Mesothelial cell of epicardium (in vitro differentiated cells): ENCODE results near the gene NSG2. TPM values are rescaled to one million over a fixed set of nuclear protein-coding genes. Genes with fewer than 3 reads are reported as not detected.
"Not testable (repeated sequence)": the region's sequence is repeated elsewhere in the genome, so short reads cannot be mapped to it uniquely, and the experiment has no call there.

ENCODE experiments used
- DNase-seq, 2 experiments: peaks; one replicate each; pipeline ENCODE4 v3.0.0; 2021; ENCODE audit warnings: low spot score in 2 of 2; ENCODE audit not compliant: unreplicated experiment in 2 of 2
- H3K27ac Mint-ChIP-seq: 2 replicates; pipeline ENCODE4 v1.8.0; 2021; ENCODE audit warnings: mixed read lengths
- H3K27me3 Mint-ChIP-seq: 2 replicates; pipeline ENCODE4 v1.8.0; 2021; ENCODE audit warnings: low read depth, mixed read lengths
- H3K36me3 Mint-ChIP-seq: 2 replicates; pipeline ENCODE4 v1.8.0; 2021; ENCODE audit warnings: mixed read lengths
- H3K4me1 Mint-ChIP-seq: 2 replicates; pipeline ENCODE4 v1.8.0; 2021; ENCODE audit warnings: mixed read lengths
- H3K4me3 Mint-ChIP-seq: 2 replicates; pipeline ENCODE4 v1.8.0; 2021; ENCODE audit warnings: mild to moderate bottlenecking, moderate library complexity, mixed read lengths
- H3K9me3 Mint-ChIP-seq: 2 replicates; pipeline ENCODE4 v1.8.0; 2021; ENCODE audit warnings: mixed read lengths
- CTCF ChIP-seq: fragments of 200-600 bp; sonication (generic); IDR thresholded peaks from one replicate; pipeline ENCODE4 v1.5.0; 2021; ENCODE audit warnings: antibody characterized with exemption; ENCODE audit not compliant: unreplicated experiment
- total RNA-seq: library from RNA; stranded (reverse); gene quantifications from 3 replicates; pipeline ENCODE4 v1.2.1, GENCODE V29; 2021

NSG2 gene
- total RNA-seq, 1 donor from 2014 or later = not detected

DNA sequence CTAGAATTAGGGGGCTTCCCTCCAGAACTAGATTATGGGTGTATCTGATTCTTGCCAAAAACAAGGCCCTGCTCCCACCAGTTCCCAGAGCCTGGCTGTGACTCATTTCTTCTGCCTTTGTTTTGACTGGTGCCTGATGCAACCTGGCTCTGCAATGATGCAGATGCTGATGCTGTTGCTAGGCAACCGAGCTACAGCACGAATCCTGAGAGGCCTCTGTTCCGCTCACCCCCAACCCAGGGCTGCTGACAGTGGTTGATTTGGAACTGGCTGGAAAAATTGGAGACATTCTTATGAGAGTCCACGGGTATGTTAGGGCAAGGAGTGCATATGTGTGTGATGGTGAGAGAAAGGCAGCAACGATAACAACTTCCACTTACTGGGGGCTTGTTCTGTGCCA, 100.3 kb downstream of the NSG2 start:
- no peak overlapping the region for H3K4me3 Mint-ChIP-seq
- no peak for TF ChIP-seq CTCF
- no peaks in the 10 kb centered on the region for H3K4me1 Mint-ChIP-seq
- H3K9me3 Mint-ChIP-seq = no peaks in the 10 kb centered on the region
- H3K27me3 Mint-ChIP-seq = peaks cover 77% of the 10 kb centered on the region
- no peak for DNase-seq
- H3K36me3 Mint-ChIP-seq = no peaks in the 10 kb centered on the region
- H3K27ac Mint-ChIP-seq = no peak overlapping the region

DNA sequence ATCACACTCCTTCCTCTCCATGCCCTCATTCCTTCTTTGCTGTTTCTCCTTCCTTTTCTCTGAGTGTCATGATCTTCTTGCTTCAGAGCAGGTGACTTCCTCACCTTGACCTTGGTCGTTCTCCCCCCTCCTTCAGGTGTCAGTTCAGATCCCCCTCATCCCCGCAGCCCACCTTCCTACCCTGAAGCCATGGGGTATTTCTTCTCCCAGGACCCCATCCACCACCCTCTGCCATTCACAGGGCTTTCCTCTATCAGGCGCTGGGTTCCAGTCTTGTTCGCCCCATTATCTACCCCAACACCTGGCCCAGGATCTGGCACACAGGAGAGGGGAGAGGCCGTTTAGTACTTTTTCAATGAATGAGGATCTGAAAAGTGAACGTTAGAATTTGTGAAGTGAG, 101.0 kb downstream of the NSG2 start:
- H3K27me3 Mint-ChIP-seq = peaks cover 78% of the 10 kb centered on the region
- H3K4me3 Mint-ChIP-seq = no peak overlapping the region
- no peak overlapping the region for H3K27ac Mint-ChIP-seq

DNA sequence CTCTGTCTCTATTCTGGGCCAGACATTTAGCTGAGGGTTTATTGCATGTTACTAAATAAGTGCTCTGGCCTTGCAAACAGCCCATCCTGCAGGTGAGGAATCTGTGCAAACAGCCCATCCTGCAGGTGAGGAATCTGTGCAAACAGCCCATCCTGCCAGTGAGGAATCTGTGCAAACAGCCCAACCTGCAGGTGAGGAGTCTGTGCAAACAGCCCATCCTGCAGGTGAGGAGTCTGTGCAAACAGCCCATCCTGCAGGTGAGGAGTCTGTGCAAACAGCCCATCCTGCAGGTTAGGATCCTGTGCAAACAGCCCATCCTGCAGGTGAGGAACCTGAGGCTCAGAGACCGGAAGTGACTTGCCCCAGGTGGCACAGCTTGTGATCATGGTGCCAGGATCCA, 101.5 kb downstream of the NSG2 start:
- H3K36me3 Mint-ChIP-seq, H3K27ac Mint-ChIP-seq, DNase-seq, H3K4me1 Mint-ChIP-seq, H3K4me3 Mint-ChIP-seq, H3K9me3 Mint-ChIP-seq: not testable (repeated sequence)
- peaks cover 77% of the 10 kb centered on the region for H3K27me3 Mint-ChIP-seq

More for the DNA sequence above, 101.0 kb downstream of the NSG2 start:
- H3K36me3 Mint-ChIP-seq = no peaks in the 10 kb centered on the region
- no peak for TF ChIP-seq CTCF
- DNase-seq = no peak
- H3K4me1 Mint-ChIP-seq = no peaks in the 10 kb centered on the region
- no peaks in the 10 kb centered on the region for H3K9me3 Mint-ChIP-seq

- no peak for DNase-seq
- Mint-ChIP-seq H3K36me3 (no peaks in the 10 kb centered on the region), H3K4me3 (no peak overlapping the region), H3K4me1 (no peaks in the 10 kb centered on the region), H3K27me3 (peaks cover 76% of the 10 kb centered on the region), H3K9me3 (no peaks in the 10 kb centered on the region), H3K27ac (no peak overlapping the region)
- TF ChIP-seq CTCF = no peak
These were observed 102.0 kb downstream of the NSG2 start for GRCh38 chr5:174147551-174147950.

DNA sequence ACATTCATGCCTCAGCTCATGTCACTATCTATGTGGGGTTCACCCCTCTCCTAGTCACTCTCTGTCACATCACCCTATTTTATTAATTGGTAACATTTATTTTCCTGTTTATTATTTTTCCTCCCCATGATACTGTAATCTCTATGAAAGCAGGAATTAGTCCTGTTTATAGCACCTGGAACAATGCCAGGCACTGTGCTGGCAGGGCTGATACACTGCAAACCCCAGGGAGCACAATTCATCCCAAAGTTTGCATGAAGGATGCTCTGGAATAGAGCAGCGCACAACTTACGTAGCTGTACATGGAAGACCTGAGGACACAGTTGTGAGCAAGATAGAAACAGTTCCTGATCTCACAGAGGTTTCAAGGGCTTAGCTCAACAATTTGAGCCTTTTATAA, 103.2 kb downstream of the NSG2 start:
- no peak overlapping the region for H3K27ac Mint-ChIP-seq
- no peak overlapping the region for H3K4me3 Mint-ChIP-seq
- DNase-seq = no peak
- peaks cover 72% of the 10 kb centered on the region for H3K27me3 Mint-ChIP-seq
- H3K36me3 Mint-ChIP-seq = no peaks in the 10 kb centered on the region
- TF ChIP-seq CTCF = no peak
- H3K4me1 Mint-ChIP-seq = no peaks in the 10 kb centered on the region
- H3K9me3 Mint-ChIP-seq = no peaks in the 10 kb centered on the region

- H3K9me3 Mint-ChIP-seq = peaks cover 5% of the 10 kb centered on the region
- peaks cover 69% of the 10 kb centered on the region for H3K27me3 Mint-ChIP-seq
- H3K27ac Mint-ChIP-seq = no peak overlapping the region
- no peaks in the 10 kb centered on the region for H3K4me1 Mint-ChIP-seq
- H3K36me3 Mint-ChIP-seq = no peaks in the 10 kb centered on the region
- no peak for TF ChIP-seq CTCF
- no peak for DNase-seq
- no peak overlapping the region for H3K4me3 Mint-ChIP-seq
These were observed 103.9 kb downstream of the NSG2 start for GRCh38 chr5:174149426-174149825.
